HG03175 (cell line): ENCODE data around the gene ADCY4.
A peak's percentile ranks its signal among the peaks of the same experiment; 100 is the strongest.
"Not testable (repeated sequence)": the region's sequence is repeated elsewhere in the genome, so short reads cannot be mapped to it uniquely, and the experiment has no call there.

Source experiments
- ATAC-seq: cut with Tn5 transposase; IDR thresholded peaks from one replicate; pipeline ENCODE4 v1.9.1; 2021; ENCODE audit warnings: mild to moderate bottlenecking, moderate library complexity; ENCODE audit not compliant: unreplicated experiment

Gene ADCY4

GRCh38 chr14:24339284-24340151 is 4.6 kb upstream of the ADCY4 start, which contains the start of gene RIPK3:
Gene RIPK3, minus strand, starts transcription at chr14:24339991. Its CDS starts 165 bp downstream, at chr14:24339826.
- ATAC-seq, result peak; percentile 87

GRCh38 chr14:24338843-24339242 is 4.0 kb upstream of the ADCY4 start:
- ATAC-seq, result no peak

- no peak for ATAC-seq
Observed at GRCh38 chr14:24337824-24338175, 2.9 kb upstream of the ADCY4 start.

- no peak for ATAC-seq
Observed at GRCh38 chr14:24337144-24337823, 2.4 kb upstream of the ADCY4 start.

- no peak for ATAC-seq
Observed at GRCh38 chr14:24335461-24336171, 745 bp upstream of the ADCY4 start.

- ATAC-seq, result peak; percentile 83
Observed at GRCh38 chr14:24332268-24332993, 2.4 kb downstream of the ADCY4 start.

GRCh38 chr14:24331731-24332267 is 3.1 kb downstream of the ADCY4 start:
- ATAC-seq, result no peak

GRCh38 chr14:24330973-24331674 is 3.7 kb downstream of the ADCY4 start:
- ATAC-seq, result no peak

- no peak for ATAC-seq
Observed at GRCh38 chr14:24329736-24330135, 5.1 kb downstream of the ADCY4 start.

- ATAC-seq, result no peak
Observed at GRCh38 chr14:24329073-24329663, 5.7 kb downstream of the ADCY4 start.

GRCh38 chr14:24327914-24328313 is 7.0 kb downstream of the ADCY4 start:
- not testable (repeated sequence) for ATAC-seq

- no peak for ATAC-seq
Observed at GRCh38 chr14:24327303-24327702, 7.6 kb downstream of the ADCY4 start.

GRCh38 chr14:24325963-24326362 is 8.9 kb downstream of the ADCY4 start:
- ATAC-seq, result no peak

GRCh38 chr14:24325041-24325530 is 9.8 kb downstream of the ADCY4 start:
- ATAC-seq, result no peak

GRCh38 chr14:24324024-24324423 is 10.8 kb downstream of the ADCY4 start:
- ATAC-seq, result no peak

GRCh38 chr14:24323341-24323740 is 11.5 kb downstream of the ADCY4 start:
- ATAC-seq, result no peak

- no peak for ATAC-seq
Observed at GRCh38 chr14:24322672-24323071, 12.2 kb downstream of the ADCY4 start.

- no peak for ATAC-seq
Observed at GRCh38 chr14:24321212-24321975, 13.5 kb downstream of the ADCY4 start.
